WI38 (cell line): ENCODE data around the gene STAT5B.
A peak's percentile ranks its signal among the peaks of the same experiment; 100 is the strongest.

Source experiments
- H3K4me3 ChIP-seq: 2 replicates; pipeline ENCODE4 v1.5.1; 2011; ENCODE audit warnings: low read depth, mild to moderate bottlenecking, control low read depth, low read length
- TF ChIP-seq, protein P1 (sequence below): IDR thresholded peaks from 2 replicates; pipeline ENCODE4 v1.5.1; 2012; ENCODE audit warnings: low read depth, mild to moderate bottlenecking, control low read depth, low read length

STAT5B gene

DNA sequence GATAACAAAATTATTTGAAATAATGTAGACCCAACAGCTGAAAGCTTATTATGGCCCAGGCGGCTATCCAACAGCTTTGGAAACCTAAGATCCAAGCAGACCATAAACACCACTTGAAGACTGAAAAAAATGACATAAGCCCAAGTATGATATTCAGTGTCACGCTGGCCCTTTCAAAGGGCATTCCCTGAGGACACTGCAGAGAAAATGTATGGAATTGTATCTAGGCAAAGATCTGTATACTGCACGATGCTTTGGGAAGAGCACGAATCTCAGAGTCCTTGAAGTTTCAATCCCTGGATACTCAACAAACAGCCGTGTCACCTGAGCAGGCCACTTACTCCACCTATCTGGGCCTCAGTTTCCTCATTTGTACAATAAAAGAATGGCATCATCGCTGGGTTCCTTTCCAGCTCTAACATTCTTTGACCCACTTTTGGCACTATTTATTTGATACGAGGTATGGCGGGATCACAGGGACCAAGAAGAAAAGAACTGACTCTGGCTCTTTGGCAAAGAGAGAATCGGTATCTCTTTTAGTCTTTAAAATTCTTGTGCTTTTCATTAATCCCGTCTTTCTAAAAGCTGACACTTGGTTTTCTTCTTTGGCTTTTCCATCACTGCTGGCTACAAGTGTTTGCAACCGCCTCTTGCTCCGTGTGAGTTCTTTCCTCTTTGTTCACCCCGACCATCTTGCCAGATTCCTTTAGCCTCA is 1.2 kb downstream of the STAT5B start:
- peak overlapping the region; percentile 66 for H3K4me3 ChIP-seq
- TF ChIP-seq, protein P1, sequence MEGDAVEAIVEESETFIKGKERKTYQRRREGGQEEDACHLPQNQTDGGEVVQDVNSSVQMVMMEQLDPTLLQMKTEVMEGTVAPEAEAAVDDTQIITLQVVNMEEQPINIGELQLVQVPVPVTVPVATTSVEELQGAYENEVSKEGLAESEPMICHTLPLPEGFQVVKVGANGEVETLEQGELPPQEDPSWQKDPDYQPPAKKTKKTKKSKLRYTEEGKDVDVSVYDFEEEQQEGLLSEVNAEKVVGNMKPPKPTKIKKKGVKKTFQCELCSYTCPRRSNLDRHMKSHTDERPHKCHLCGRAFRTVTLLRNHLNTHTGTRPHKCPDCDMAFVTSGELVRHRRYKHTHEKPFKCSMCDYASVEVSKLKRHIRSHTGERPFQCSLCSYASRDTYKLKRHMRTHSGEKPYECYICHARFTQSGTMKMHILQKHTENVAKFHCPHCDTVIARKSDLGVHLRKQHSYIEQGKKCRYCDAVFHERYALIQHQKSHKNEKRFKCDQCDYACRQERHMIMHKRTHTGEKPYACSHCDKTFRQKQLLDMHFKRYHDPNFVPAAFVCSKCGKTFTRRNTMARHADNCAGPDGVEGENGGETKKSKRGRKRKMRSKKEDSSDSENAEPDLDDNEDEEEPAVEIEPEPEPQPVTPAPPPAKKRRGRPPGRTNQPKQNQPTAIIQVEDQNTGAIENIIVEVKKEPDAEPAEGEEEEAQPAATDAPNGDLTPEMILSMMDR, result no peak

DNA sequence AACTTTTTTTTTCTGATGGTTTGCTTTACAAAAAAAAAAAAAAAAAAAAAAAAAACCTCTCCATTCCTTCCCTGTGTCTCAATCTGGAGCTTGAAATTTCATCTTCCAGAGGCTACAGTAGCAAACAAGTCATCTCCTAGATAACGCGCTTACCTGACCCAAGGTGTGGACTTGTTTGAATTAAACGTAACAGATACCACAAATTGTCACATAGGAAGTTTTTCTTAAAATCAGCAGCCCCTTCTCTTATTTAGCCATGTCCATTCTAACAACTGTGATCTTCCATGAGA is 2.0 kb downstream of the STAT5B start:
- no peak overlapping the region for H3K4me3 ChIP-seq
- TF ChIP-seq, protein P1, result no peak

DNA sequence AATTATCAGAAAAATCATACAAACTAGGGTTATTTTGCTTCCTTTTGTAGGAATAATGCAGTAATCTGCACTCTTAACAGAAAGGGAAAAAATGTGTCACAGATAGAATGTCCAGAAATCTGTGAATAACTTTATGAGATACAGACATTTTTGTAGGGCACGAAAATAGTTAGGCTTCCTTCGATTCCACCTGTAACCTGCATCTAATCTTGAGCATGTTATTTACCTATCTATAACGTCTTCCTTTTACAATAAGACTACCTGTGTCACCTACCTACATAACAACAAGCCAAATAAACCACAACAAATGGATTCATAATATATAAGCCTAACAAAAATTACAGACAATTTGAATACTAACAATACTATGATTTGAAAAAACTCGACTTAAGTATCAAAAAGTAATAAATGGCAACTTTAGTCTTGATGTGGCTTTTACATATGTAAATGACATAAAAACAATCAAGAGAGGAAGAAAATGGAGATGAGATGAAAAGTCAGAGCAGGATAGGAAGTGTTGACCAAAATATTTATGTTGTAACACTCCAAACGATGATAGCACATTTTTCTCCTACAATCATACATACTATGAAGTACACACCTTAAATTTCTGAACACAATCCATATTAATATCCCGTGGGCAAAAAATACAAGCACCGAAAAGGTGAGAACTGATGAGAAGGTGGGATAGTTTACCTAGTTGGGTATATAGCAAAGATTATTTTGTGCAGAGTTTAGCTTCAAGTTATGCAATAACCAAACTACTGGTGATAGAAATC is 2.5 kb downstream of the STAT5B start:
- H3K4me3 ChIP-seq, result no peak overlapping the region
- TF ChIP-seq, protein P1, result no peak

DNA sequence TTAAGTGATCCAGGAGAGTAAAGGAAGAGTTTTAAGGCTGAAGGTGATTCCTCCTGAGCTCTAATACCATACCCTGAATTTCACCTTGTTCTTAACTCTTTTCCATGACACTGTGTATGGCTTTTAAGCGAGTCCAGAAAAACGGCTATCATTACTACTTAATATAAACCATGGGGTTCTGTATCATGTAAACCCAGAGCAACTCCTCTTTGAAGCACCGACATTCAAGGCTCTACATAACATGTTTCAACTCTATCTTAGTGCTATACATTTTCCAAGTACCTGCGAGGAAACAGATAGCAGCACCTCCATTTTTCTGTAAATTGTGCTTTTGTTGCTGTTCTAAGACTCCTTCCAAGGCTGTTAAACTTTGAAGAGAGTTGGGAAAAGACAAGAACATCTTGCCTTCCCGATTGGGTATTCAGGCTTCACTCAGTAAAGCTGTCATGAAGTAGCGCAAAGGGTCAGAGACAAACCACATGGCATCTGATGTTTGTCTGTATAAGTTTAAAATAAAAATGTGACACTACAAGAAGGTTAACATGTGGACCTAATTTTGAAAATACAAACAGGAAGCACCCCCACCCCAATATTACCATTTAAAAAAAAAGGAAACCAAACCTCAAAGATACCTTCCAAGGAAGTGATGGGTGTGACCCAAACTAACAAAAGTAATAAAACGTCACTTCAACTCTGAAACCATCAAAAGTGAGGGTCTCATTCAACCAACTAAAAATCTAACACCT is 3.9 kb downstream of the STAT5B start:
- H3K4me3 ChIP-seq, result no peak overlapping the region
- TF ChIP-seq, protein P1, result no peak

DNA sequence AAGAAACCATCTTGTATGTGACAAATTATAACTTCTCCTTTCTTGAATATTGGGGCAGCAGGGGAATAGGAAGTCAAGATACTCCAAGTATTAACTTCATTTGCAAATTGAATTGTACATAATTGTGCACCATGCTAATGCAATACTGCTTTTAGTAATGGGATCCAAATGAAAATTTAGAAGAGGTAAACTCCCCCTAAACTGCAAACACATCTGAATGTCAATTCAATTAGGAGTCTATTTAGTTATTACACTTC is 4.5 kb downstream of the STAT5B start:
- TF ChIP-seq, protein P1, result no peak
- no peak overlapping the region for H3K4me3 ChIP-seq

DNA sequence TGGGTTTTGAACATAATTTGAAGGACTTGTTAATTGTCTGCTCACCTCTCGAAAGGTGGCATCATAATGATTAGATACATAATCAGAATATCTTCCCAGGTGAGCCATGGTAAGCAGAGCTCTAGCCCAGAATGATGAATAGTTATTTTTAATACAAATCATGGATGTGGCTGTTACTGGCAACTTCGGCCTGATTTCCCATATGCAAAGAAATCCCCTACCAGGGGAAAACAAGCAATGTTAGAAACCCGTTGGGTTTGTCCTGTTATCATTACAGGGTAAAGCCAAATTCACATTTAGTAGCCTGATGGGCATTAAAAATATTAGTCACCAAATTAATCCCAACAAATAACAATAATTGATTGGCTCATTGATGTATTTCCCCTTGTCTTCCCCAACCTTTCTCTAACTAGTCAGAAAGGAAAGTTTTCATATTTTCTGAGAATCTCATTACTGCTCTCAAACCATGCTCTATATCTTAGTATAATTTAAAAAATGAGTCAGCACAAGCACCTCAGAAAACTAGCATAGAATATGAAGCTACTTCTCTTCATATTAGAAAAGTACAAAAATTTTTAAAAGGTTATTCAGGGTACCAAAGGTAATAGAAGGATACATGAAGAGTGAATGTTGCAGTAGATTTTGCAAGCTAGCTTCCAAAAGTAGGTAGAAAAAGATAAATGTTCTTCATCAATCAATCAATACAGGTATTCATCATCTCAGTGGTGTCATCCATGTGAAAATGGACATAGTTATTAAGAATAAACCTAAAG is 5.0 kb downstream of the STAT5B start:
- TF ChIP-seq, protein P1, result no peak

More for the DNA sequence above, 5.0 kb downstream of the STAT5B start:
- no peak overlapping the region for H3K4me3 ChIP-seq
